NCI-H2107 treated with DMSO at 0.1 percent for 48 hours (cell line): Measurements from ENCODE around the gene ZBTB46.

Experiments used
- DNase-seq: peaks from one replicate; lab custom pipeline; 2025; ENCODE audit not compliant: unreplicated experiment; lab: John Stamatoyannopoulos, UW

The ZBTB46 gene

GRCh38 chr20:63839620-63840019, 8.6 kb upstream of the ZBTB46 start:
- no peak for DNase-seq

- DNase-seq, result no peak
Observed at GRCh38 chr20:63837479-63837878, 6.4 kb upstream of the ZBTB46 start.

DNA sequence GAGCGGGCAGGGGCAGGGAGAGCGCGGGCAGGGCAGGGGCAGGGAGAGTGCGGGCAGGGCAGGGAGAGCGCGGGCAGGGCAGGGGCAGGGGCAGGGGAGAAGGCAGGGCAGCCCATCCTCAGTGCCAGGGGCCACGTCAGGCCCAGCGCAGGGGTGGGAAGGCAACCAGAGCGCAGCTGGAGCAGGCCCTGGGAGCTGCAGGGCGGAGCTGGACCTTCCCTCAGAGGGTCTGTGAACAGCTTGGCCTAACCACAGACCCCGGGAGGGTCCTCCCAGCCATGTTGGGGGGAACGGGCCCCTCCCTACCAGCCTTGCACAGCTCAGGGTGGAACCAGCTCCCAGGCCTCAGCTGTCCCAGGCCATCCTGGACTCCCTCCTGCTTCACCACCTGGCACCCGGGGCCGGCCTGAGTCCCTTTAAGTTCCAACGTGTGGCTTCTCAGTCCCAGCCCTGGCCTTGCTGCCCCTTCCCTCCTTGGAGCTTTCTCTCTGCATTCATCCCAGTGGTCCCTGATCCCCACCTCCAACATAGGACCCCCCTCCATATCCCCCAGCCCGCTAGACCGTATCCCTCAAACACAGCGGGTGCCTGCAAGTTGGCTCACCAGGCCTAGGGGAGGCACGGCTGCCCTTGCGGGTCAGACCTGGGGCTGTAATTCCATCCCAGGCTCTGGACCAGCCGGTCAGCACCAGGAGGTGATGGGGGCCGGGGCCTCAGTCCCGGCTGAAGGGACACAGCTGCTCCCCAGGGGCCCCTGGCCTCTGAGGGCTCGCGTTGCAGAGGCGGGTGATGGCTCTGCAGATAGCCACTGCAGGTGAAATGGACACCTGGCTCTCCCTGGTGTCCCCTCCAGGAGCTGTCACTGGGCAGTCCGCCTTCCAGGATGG, 5.6 kb upstream of the ZBTB46 start:
- no peak for DNase-seq

DNA sequence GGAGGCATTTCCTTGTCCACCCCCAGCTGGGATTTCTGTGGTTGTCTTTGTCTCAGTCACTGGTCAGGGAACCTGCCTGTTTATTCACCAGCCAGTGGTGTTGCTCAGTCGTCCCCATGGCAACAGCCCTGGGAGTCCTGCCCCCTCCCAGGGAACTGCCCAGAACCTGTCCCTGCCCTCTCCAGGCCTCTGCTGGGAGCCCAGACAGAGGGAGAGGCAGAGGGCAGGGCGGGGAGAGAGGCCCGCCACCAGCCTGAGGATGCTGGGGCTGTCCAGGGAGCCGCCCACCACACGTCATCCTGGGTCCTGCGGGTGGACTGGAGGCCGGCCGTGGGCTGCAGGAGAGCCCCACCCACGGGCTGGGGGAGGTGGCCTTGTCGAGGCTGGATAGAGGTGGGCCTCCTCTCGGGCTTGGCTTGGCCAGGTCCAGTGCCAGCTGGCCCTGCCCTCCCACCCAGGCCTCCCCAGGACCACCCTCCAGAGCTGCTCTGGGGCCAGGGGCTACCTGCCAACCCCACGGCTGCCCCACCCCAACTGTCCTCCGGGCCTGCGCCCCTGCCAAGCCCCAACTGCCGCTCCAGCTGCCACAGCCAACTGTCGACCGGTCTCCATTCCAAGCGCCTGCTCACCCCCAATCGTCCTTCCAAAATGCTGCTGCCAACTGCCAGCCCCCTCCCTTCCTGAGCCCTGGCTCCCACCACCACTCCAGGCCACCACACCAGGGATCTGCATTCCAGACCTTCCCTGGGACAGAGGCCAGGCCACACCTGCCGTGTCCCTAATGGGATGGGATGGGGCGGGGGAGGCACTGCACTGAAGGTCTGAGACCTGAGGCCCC, 4.2 kb upstream of the ZBTB46 start:
- DNase-seq, result peak; percentile 48

- DNase-seq, result no peak
Observed at GRCh38 chr20:63834491-63834880, 3.4 kb upstream of the ZBTB46 start.

DNA sequence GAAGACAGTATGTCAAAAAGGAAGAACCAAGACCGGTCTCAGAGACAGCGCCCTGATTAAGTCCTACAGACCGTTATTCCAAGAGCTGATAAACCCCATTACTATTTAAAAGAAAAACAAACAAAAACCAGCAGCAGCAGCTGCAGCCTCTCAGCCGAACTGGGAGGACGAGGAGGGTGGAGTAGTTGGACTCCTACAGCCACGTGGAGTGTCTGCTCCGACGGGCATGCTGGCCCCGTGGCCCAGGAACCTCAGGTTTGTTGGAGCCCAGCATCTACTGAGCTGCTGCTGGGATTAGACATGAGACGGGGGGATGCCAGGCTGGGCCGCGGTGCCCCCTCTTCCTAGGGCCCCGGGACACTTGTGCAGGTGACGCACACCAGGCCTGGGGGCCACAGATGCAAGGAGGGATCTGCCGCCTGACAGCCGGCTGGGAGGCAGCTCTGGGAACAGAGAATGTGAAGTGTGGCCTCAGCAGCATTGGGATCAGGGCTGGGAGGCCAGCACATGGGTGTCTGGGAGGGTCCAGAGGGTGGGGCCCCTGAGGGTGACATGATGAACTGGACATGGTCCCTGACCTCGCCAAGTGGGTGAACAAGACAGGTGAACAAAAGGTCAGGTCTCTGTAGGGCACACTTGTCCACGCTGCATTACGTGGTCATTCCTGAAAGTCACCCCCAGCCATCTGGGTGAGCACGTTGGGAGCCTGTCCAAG, 2.9 kb upstream of the ZBTB46 start:
- no peak for DNase-seq

DNA sequence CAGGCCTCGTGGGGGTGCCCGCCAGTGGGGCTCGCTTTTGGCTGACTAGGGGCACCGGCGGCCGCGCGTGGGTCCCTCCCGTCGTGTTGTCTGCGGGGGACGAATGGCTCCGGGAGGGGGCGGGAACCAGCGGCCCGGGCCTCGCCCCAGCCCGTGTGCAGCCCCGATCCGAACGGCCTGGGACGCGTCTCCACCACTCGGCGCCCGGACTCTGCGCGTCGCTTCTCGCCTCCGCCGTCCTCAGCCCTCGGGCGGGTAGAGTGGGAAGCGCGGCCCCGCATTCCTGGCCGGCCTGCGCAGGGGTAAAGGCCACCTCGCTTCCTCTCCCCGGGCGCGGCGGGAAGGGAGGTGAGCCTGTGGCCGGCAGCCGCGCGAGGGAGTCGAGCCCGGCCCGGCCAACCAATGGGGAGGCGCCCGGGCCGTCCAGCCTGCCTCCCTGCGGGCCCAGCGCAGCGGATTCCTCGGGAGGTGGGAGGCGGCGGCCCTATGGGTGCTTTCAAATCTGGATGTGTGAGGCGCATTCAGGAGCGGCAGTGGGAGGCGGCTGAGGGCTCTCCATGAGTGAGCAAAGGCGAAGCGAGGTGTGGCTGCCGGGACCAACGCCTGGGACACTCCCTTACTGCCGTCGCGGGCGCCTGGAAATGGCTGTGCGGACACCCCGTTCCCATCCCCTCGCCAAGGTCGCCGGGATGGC, 1.1 kb upstream of the ZBTB46 start:
- no peak for DNase-seq

DNA sequence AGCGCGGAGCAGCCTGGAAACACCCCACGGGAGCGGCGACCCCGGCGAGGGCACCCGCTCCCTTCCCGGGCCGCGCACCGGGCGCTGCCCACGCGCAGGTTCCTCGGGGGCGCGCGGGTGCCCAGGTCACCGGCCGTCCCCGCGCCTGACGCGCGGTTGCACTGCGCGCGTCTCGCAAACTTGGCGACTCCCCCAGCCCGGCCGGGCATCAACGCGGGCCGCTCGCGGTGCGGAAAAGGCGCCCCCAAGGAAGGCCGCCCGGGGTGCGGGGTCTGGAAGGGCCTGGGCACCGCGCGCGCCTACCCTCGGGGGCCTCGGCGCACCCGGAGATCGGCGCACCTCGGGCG, 555 bp upstream of the ZBTB46 start:
- no peak for DNase-seq

DNA sequence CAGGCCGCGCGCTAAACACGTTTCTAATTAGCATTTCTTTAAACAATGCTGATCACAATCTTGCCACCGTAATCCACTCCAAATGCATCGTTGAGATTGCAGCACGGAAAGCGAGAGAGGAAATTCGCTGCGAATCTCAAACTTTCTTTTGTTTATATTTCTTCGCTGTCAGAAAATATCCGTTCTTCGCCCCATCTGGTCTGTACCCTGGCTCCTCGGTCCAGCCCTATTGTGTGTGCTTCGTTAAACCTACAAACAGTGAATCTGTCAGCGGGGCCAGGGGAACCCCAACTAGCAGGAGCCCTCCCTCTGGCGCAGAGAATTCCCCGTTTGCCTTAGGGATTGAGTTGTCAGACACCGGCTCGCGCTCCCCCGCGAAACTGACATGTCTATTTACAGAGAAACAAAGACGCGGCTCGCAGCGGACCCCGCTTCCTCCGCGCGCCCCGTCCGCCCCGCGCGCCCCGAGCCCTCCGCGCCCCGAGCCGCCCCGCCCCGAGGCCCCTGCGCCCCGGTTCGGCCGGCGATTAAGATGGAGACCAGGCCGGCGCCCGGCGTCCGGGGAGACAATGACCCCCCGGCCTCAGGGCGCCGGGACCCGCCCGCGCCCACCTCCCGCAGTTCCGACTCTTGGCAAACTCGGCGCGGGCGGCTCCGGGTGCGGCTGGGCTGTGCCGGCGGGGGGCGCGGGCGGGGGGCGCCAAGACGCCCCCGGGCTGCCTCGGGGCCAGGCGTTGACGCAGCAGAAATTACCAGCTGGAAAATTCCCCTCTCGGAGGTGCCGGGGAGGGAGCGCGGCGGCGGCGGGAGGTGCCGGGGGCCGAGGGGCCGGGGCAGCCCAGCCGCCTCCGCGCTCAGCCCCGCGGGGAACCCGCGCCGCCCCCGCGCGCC, 874 bp downstream of the ZBTB46 start:
- no peak for DNase-seq

DNA sequence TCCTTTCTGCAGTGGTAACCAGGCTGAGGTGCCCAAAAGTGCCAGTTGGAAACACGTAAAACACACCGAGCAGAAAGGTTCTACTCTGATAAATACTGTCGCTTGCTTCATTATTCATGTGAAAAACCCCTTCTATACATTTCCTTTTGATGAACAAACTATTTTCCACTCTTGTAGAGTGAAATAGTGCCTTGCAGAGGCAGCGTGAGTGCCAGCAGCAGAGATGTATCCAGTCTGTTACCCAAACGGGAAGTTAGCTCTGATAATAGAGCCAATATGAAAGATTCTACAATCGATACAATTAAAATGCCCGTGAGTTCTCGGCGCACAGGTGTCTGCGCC, 1.5 kb downstream of the ZBTB46 start:
- no peak for DNase-seq

- DNase-seq, result no peak
Observed at GRCh38 chr20:63828951-63829350, 2.1 kb downstream of the ZBTB46 start.

DNA sequence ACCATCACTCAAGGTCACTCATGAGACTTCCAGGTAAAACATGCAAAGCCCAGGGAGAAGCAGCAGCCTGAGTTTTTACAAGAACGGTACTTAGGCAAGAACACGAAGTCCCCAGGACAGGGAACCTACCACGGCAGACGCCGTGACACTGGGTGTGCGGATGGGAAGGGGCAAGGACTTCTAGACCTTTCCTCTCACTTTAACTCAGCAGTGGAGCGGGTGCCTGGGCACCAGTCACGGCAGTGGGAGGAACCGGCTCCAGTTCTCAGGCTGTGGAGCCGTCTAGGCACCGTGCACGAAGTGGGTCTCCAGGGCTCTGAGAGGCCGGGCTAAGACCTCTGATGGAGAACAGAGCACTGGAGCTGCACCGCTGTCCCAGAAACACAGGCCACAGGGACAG, 2.5 kb downstream of the ZBTB46 start:
- no peak for DNase-seq

DNA sequence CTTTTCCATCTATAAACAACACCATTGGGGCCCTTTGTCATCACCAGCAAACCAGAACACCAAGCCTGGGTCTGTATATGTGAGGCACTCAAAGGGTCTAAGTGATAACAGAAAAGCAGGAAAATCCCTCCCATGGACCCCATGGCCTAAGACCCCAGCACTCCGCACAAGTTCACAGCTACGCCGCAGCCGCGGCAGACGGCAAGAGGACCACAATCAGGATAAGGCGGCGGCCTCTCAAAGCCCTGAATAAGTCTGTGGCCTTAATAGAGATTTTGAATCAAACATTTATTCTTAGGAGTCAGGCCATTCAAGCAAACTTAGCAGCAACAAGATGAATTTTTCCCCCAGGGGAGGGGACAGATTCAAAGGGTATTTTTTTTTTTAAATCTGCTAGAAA, 2.9 kb downstream of the ZBTB46 start:
- no peak for DNase-seq

GRCh38 chr20:63826753-63827152, 4.3 kb downstream of the ZBTB46 start:
- DNase-seq, result no peak

- DNase-seq, result no peak
Observed at GRCh38 chr20:63825331-63826118, 5.5 kb downstream of the ZBTB46 start.

- no peak for DNase-seq
Observed at GRCh38 chr20:63823691-63824311, 7.3 kb downstream of the ZBTB46 start.

DNA sequence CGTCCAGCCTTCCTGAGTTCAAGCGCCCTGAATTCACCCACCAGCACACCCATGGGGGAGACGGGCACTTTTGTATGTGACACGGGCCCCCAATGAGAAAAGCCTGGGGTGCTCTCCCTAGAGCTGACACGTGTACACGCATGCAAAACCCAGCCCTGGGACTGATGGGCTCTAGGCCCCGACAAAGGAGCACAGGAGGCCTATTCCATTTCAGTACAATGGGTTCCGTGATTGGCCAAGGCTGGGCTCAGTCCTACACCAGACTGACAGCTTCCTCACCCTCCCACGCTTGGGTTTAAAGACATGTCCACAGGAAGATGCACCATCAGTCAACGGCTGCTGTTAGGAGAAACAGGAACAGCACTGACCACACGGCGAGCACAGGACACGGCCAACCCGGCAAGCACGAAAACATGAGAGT, 8.8 kb downstream of the ZBTB46 start:
- no peak for DNase-seq

DNA sequence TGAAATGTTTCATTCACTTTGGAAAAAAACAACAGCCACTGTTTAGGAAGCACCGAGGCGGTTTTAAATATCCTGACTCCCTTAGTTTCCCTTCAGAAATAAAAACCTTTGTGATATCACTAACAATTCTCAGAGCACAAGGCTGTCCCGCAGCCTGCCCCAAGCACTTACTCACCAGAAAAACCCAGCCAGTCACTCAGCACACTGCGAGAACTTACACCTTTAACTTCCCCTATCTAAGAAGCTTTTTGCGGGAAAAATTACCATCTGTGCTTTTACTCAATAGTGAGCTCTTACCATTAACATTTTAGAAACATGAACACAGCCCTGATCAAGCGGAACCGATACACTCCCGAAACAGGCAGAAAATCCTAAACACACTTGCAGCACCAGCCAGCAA, 9.3 kb downstream of the ZBTB46 start:
- DNase-seq, result no peak
